Nephron progenitor cell (in vitro differentiated cells): ENCODE data around the gene TNFRSF1A.
A peak's percentile ranks its signal among the peaks of the same experiment; 100 is the strongest.
"Not testable (repeated sequence)": the region's sequence is repeated elsewhere in the genome, so short reads cannot be mapped to it uniquely, and the experiment has no call there.

Source experiments
- DNase-seq: peaks from one replicate; pipeline ENCODE4 v3.0.0; 2021
- H3K27ac Mint-ChIP-seq: 2 replicates; pipeline ENCODE4 v1.8.0; 2021; ENCODE audit warnings: mild to moderate bottlenecking, moderate library complexity, mixed read lengths
- H3K27me3 Mint-ChIP-seq: 2 replicates; pipeline ENCODE4 v1.8.0; 2021; ENCODE audit warnings: mild to moderate bottlenecking, low read depth, mixed read lengths; ENCODE audit not compliant: poor library complexity
- H3K36me3 Mint-ChIP-seq: 2 replicates; pipeline ENCODE4 v1.8.0; 2021; ENCODE audit warnings: low read depth, mixed read lengths
- H3K4me1 Mint-ChIP-seq: 2 replicates; pipeline ENCODE4 v1.8.0; 2021; ENCODE audit warnings: mixed read lengths
- H3K4me3 Mint-ChIP-seq: 2 replicates; pipeline ENCODE4 v1.8.0; 2021; ENCODE audit warnings: mild to moderate bottlenecking, moderate library complexity, mixed read lengths
- H3K9me3 Mint-ChIP-seq: 2 replicates; pipeline ENCODE4 v1.8.0; 2021; ENCODE audit warnings: mild to moderate bottlenecking, moderate library complexity, mixed read lengths
- CTCF ChIP-seq: fragments of 200-600 bp; sonication (generic); IDR thresholded peaks from 2 replicates; pipeline ENCODE4 v1.5.0; 2021; ENCODE audit warnings: antibody characterized with exemption

TNFRSF1A gene

GRCh38 chr12:6347367-6348338 is 5.8 kb upstream of the TNFRSF1A start:
- Mint-ChIP-seq H3K27ac (no peak overlapping the region), H3K9me3 (no peaks in the 10 kb centered on the region), H3K4me3 (no peak overlapping the region), H3K27me3 (peaks cover 9% of the 10 kb centered on the region), H3K4me1 (peaks cover 59% of the 10 kb centered on the region), H3K36me3 (no peaks in the 10 kb centered on the region)
- DNase-seq, result no peak
- no peak for TF ChIP-seq CTCF

GRCh38 chr12:6346942-6347341 is 5.1 kb upstream of the TNFRSF1A start:
- Mint-ChIP-seq H3K4me1 (peaks cover 60% of the 10 kb centered on the region), H3K27me3 (peaks cover 9% of the 10 kb centered on the region), H3K36me3 (no peaks in the 10 kb centered on the region), H3K27ac (no peak overlapping the region), H3K4me3 (no peak overlapping the region), H3K9me3 (no peaks in the 10 kb centered on the region)
- no peak for TF ChIP-seq CTCF
- DNase-seq, result no peak

- Mint-ChIP-seq H3K27ac (no peak overlapping the region), H3K36me3 (no peaks in the 10 kb centered on the region), H3K9me3 (no peaks in the 10 kb centered on the region), H3K27me3 (peaks cover 9% of the 10 kb centered on the region), H3K4me1 (peaks cover 65% of the 10 kb centered on the region), H3K4me3 (no peak overlapping the region)
- TF ChIP-seq CTCF, result no peak
- DNase-seq, result no peak
Observed at GRCh38 chr12:6346235-6346832, 4.5 kb upstream of the TNFRSF1A start.

GRCh38 chr12:6345319-6346091 is 3.6 kb upstream of the TNFRSF1A start:
- DNase-seq, result no peak
- Mint-ChIP-seq H3K4me1 (peaks cover 68% of the 10 kb centered on the region), H3K27me3 (peaks cover 9% of the 10 kb centered on the region), H3K36me3 (no peaks in the 10 kb centered on the region), H3K27ac (peak overlapping the region; percentile 81), H3K4me3 (no peak overlapping the region), H3K9me3 (no peaks in the 10 kb centered on the region)
- no peak for TF ChIP-seq CTCF

- H3K27me3 Mint-ChIP-seq, H3K27ac Mint-ChIP-seq, DNase-seq, H3K36me3 Mint-ChIP-seq, H3K4me3 Mint-ChIP-seq, H3K9me3 Mint-ChIP-seq: not testable (repeated sequence)
- peaks cover 68% of the 10 kb centered on the region for H3K4me1 Mint-ChIP-seq
Observed at GRCh38 chr12:6344101-6344660, 2.3 kb upstream of the TNFRSF1A start.

- H3K36me3 Mint-ChIP-seq, result no peaks in the 10 kb centered on the region
- H3K27me3 Mint-ChIP-seq, result peaks cover 5% of the 10 kb centered on the region
- H3K4me3 Mint-ChIP-seq, result no peak overlapping the region
- peak overlapping the region; percentile 15 for H3K27ac Mint-ChIP-seq
- no peaks in the 10 kb centered on the region for H3K9me3 Mint-ChIP-seq
- no peak for TF ChIP-seq CTCF
- DNase-seq, result no peak
- peaks cover 64% of the 10 kb centered on the region for H3K4me1 Mint-ChIP-seq
Observed at GRCh38 chr12:6343518-6343917, 1.6 kb upstream of the TNFRSF1A start.
